ENCODE data around the gene AIFM3. TPM values are rescaled to one million over a fixed set of nuclear protein-coding genes. Genes with fewer than 3 reads are reported as not detected.

AIFM3 gene
- total and polyA plus RNA-seq, 2 donors (not counting 1 experiment from before 2014, with no cell fraction given), result 3.0 to 6.0 TPM

GRCh38 chr22:21000987-21001600 lies 34.0 kb downstream of the AIFM3 start:
- POLR2A ChIA-PET, result no interaction called here
- ATAC-seq (ENCODE audit: low read depth), result no peak
- Histone ChIP-seq H3K9me3 (ENCODE audit: control extremely low read depth in 1 of 3, control insufficient read depth in 2 of 3, insufficient read depth in 1 of 3, low read length in 2 of 3) (peaks cover 0 to 5% (median 0%) of the 10 kb centered on the region in 3 donors), H3K9ac (ENCODE audit: low read length) (peak overlapping the region; percentile 88), H2AFZ (ENCODE audit: insufficient read depth, low read depth, low read length, poor library complexity, severe bottlenecking) (peak overlapping the region; percentile 89), H3K79me2 (ENCODE audit: control insufficient read depth, insufficient read depth, low read length) (peaks cover 21% of the 10 kb centered on the region), H3K4me3 (ENCODE audit: control extremely low read depth in 1 of 5, extremely low read depth in 1 of 5, insufficient read depth in 1 of 5, low read depth in 2 of 5, low read length in 4 of 5) (peak overlapping the region; percentile 17 to 99 (median 82)), H3K27ac (ENCODE audit: low read length in 2 of 2) (peak overlapping the region; percentile 91 to 96), H3K27me3 (replicated peaks in 1 of 4; ENCODE audit: control extremely low read depth in 1 of 4, control insufficient read depth in 3 of 4, insufficient read depth in 4 of 4, low read length in 3 of 4) (no peaks in the 10 kb centered on the region), H3K4me1 (ENCODE audit: control insufficient read depth in 2 of 2, insufficient read depth in 2 of 2, low read length in 2 of 2) (peaks cover 24 to 36% of the 10 kb centered on the region in 2 donors), H3K36me3 (replicated peaks in 1 of 2; ENCODE audit: control extremely low read depth in 1 of 2, control insufficient read depth in 1 of 2, extremely low read depth in 1 of 2, insufficient read depth in 2 of 2, low read length in 1 of 2) (peaks cover 0 to 24% of the 10 kb centered on the region in 2 experiments), H4K20me1 (ENCODE audit: control insufficient read depth, insufficient read depth, low read length, poor library complexity, severe bottlenecking) (peaks cover 24% of the 10 kb centered on the region), H3K4me2 (replicated peaks; ENCODE audit: low read depth, low read length, poor library complexity, severe bottlenecking) (peak overlapping the region; percentile 97)
- TF ChIP-seq CTCF (IDR thresholded peaks at IDR 0.05) (no peak), EZH2 (IDR thresholded peaks at IDR 0.05; ENCODE audit: borderline replicate concordance, insufficient read depth, low read depth, low read length, poor library complexity, severe bottlenecking) (no peak)
- H3K4me1 Mint-ChIP-seq, result peaks cover 32% of the 10 kb centered on the region
- H3K9me3 Mint-ChIP-seq (ENCODE audit: insufficient read depth), result no peaks in the 10 kb centered on the region
- intact Hi-C loops (cut with micrococcal nuclease), result loop anchor here (5.0 kb wide), 3 partner anchors 641 to 884 kb away; partner anchors contain the start of genes RANBP1, SDF2L1 and TRMT2A
- CTCF ChIA-PET, result no interaction called here
- DNase-seq, result peak; percentile 37
- peak overlapping the region; percentile 95 for H3K4me3 Mint-ChIP-seq
- WGBS (ENCODE audit: insufficient coverage), result 4% methylated on average over 26 of the region's 26 CpGs
- peak overlapping the region; percentile 99 for H3K27ac Mint-ChIP-seq
- no peaks in the 10 kb centered on the region for H3K27me3 Mint-ChIP-seq
